Hepatocyte (in vitro differentiated cells): ENCODE results near the gene MVD. TPM values are rescaled to one million over a fixed set of nuclear protein-coding genes. Genes with fewer than 3 reads are reported as not detected.

Experiments used
- DNase-seq: peaks from one replicate; pipeline ENCODE4 v3.0.0-alpha.2; 2016; ENCODE audit warnings: low spot score
- H2AFZ ChIP-seq: fragments of 200-600 bp; sonication (generic); 2 replicates; pipeline ENCODE4 v1.6.0; 2016; ENCODE audit warnings: antibody characterized with exemption, mild to moderate bottlenecking
- H3K27ac ChIP-seq: fragments of 200-600 bp; sonication (generic); 2 replicates; pipeline ENCODE4 v1.5.1; 2016; ENCODE audit warnings: mild to moderate bottlenecking
- H3K27me3 ChIP-seq: fragments of 200-600 bp; sonication (generic); 2 replicates; pipeline ENCODE4 v1.6.1; 2016
- H3K36me3 ChIP-seq: fragments of 200-600 bp; sonication (generic); replicated peaks from 2 replicates; pipeline ENCODE4 v1.5.1; 2016; ENCODE audit warnings: low read depth; ENCODE audit not compliant: insufficient read depth
- H3K4me1 ChIP-seq: fragments of 200-600 bp; sonication (generic); 2 replicates; pipeline ENCODE4 v1.5.1; 2016; ENCODE audit warnings: mild to moderate bottlenecking, moderate library complexity; ENCODE audit not compliant: insufficient read depth
- H3K4me2 ChIP-seq: fragments of 200-600 bp; sonication (generic); 2 replicates; pipeline ENCODE4 v1.6.0; 2016
- H3K4me3 ChIP-seq: fragments of 200-600 bp; sonication (generic); 2 replicates; pipeline ENCODE4 v1.5.1; 2016; ENCODE audit warnings: mild to moderate bottlenecking
- H3K79me2 ChIP-seq: fragments of 200-600 bp; sonication (generic); 2 replicates; pipeline ENCODE4 v1.6.0; 2017; ENCODE audit warnings: mild to moderate bottlenecking
- H3K9me2 ChIP-seq: fragments of 200-600 bp; sonication (generic); replicated peaks from 2 replicates; pipeline ENCODE4 v1.6.0; 2017; ENCODE audit warnings: mild to moderate bottlenecking; ENCODE audit not compliant: insufficient read depth
- H3K9me3 ChIP-seq: fragments of 200-600 bp; sonication (generic); 2 replicates; pipeline ENCODE4 v1.5.1; 2016; ENCODE audit warnings: low read depth, mild to moderate bottlenecking
- H4K20me1 ChIP-seq: fragments of 200-600 bp; sonication (generic); 2 replicates; pipeline ENCODE4 v1.6.0; 2016; ENCODE audit warnings: mild to moderate bottlenecking; ENCODE audit not compliant: insufficient read depth, poor library complexity, severe bottlenecking
- EZH2 ChIP-seq: fragments of 200-600 bp; sonication (generic); IDR thresholded peaks from 2 replicates; pipeline ENCODE4 v1.6.1; 2016; ENCODE audit warnings: antibody characterized with exemption, mild to moderate bottlenecking, borderline replicate concordance
- EZH2phosphoT487 ChIP-seq: fragments of 200-600 bp; sonication (generic); IDR thresholded peaks from one replicate; pipeline ENCODE4 v1.6.1; 2018; ENCODE audit warnings: antibody characterized with exemption, mild to moderate bottlenecking, low read depth, moderate library complexity; ENCODE audit not compliant: unreplicated experiment, severe bottlenecking
- WGBS: methylation state at CpG from one replicate; pipeline ENCODE4 v1.1.6; 2016; ENCODE audit warnings: low lambda C conversion rate; ENCODE audit errors: missing lambda C conversion rate; 5-methylcytosine and 5-hydroxymethylcytosine counted together
- polyA plus RNA-seq: library from polyadenylated mRNA; unstranded; fragments of >200 nt; fragmentation: Nextera tagmentation; extraction: Ambion mirVana; gene quantifications from 2 replicates; pipeline ENCODE4 v1.2.1, GENCODE V29; 2016
- total RNA-seq: library from RNA; depleted of rRNA; stranded (reverse); fragments of >200 nt; gene quantifications from 2 replicates; pipeline ENCODE4 v1.2.3, GENCODE V29; 2014
- TF ChIP-seq, protein P1 (sequence below): fragments of 200-600 bp; sonication (generic); IDR thresholded peaks from 2 replicates; pipeline ENCODE4 v1.5.1; 2016; ENCODE audit warnings: antibody characterized with exemption, mild to moderate bottlenecking; ENCODE audit not compliant: poor library complexity

Gene MVD
- total and polyA plus RNA-seq, 2 experiments from 2014 or later: 71.9 to 152 TPM

DNA sequence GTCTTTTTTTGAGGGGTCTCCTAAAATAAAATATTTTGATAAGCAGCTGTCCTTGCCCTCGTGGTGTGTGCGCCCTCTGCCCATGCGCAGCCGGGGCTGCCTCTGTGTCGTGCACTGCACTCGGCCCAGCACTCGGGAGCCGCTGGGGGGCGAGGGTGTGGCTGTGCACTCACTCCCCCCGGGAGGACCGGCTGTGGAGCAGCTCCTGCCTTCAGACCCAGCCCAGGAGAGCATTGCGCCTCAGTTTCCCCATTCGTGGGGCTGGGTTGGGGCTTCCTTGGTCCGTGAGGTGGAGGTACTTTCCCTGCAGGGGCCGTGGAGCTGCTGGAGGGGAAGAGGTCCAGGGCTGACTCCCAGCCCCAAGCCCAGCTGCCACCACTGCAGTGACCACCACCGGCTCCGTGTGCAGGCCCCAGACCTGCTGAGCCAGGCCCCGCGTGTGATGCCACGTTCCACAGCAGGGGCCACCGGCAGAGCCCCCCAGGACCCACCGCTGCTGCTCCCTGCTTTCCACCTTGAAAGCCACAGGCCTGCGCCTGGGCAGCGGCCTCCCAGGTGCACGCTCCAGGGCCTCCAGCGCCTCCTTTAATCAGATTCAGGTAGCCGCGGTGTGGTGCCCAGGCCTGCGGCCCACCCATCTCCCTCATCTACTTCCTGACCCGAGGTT is 30.8 kb downstream of the MVD start:
- Histone ChIP-seq H3K27me3 (no peaks in the 10 kb centered on the region), H2AFZ (no peak overlapping the region), H3K9me3 (no peaks in the 10 kb centered on the region), H3K27ac (no peak overlapping the region), H3K9me2 (no peaks in the 10 kb centered on the region), H3K4me1 (peaks cover 9% of the 10 kb centered on the region), H4K20me1 (peaks cover 5% of the 10 kb centered on the region), H3K79me2 (no peaks in the 10 kb centered on the region), H3K36me3 (no peaks in the 10 kb centered on the region), H3K4me3 (no peak overlapping the region), H3K4me2 (no peak overlapping the region)
- WGBS: 95% methylated on average over 29 of the region's 30 CpGs
- TF ChIP-seq EZH2: no peak
- TF ChIP-seq, protein P1, sequence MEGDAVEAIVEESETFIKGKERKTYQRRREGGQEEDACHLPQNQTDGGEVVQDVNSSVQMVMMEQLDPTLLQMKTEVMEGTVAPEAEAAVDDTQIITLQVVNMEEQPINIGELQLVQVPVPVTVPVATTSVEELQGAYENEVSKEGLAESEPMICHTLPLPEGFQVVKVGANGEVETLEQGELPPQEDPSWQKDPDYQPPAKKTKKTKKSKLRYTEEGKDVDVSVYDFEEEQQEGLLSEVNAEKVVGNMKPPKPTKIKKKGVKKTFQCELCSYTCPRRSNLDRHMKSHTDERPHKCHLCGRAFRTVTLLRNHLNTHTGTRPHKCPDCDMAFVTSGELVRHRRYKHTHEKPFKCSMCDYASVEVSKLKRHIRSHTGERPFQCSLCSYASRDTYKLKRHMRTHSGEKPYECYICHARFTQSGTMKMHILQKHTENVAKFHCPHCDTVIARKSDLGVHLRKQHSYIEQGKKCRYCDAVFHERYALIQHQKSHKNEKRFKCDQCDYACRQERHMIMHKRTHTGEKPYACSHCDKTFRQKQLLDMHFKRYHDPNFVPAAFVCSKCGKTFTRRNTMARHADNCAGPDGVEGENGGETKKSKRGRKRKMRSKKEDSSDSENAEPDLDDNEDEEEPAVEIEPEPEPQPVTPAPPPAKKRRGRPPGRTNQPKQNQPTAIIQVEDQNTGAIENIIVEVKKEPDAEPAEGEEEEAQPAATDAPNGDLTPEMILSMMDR: no peak
- no peak for DNase-seq

GRCh38 chr16:88631384-88631783 is 31.5 kb downstream of the MVD start:
- no peaks in the 10 kb centered on the region for H3K36me3 ChIP-seq
- H4K20me1 ChIP-seq: peaks cover 5% of the 10 kb centered on the region
- TF ChIP-seq, protein P1: no peak
- TF ChIP-seq EZH2phosphoT487: no peak
- no peak for TF ChIP-seq EZH2
- H3K4me1 ChIP-seq: peaks cover 9% of the 10 kb centered on the region
- no peaks in the 10 kb centered on the region for H3K9me2 ChIP-seq
- no peak overlapping the region for H3K4me3 ChIP-seq
- no peaks in the 10 kb centered on the region for H3K79me2 ChIP-seq
- no peak for DNase-seq
- no peak overlapping the region for H3K27ac ChIP-seq
- no peak overlapping the region for H2AFZ ChIP-seq
- no peak overlapping the region for H3K4me2 ChIP-seq
- WGBS: 83% methylated on average over 16 of the region's 16 CpGs
- H3K9me3 ChIP-seq: no peaks in the 10 kb centered on the region
- H3K27me3 ChIP-seq: no peaks in the 10 kb centered on the region

DNA sequence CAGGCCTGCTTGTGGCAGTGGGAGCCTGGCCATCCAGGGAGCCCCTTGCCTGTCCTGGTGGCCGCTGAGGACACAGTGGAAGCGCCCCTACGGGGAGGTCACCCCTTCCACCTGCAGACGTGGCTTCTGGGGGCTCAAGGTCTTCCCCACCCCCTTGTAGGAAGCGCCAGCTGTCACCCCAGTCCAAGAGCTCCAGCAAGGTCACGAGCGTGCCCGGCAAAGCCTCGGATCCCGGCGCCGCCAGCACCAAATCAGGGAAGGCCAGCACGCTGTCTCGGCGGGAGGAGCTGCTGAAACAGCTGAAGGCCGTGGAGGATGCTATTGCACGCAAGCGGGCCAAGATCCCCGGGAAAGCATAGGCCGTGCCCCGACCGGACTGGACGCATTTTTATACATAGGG is 31.9 kb downstream of the MVD start:
- no peaks in the 10 kb centered on the region for H3K27me3 ChIP-seq
- peaks cover 5% of the 10 kb centered on the region for H4K20me1 ChIP-seq
- no peak overlapping the region for H3K4me3 ChIP-seq
- no peaks in the 10 kb centered on the region for H3K9me3 ChIP-seq
- no peak overlapping the region for H2AFZ ChIP-seq
- 97% methylated on average over 23 of the region's 23 CpGs for WGBS
- DNase-seq: no peak
- H3K4me2 ChIP-seq: no peak overlapping the region
- H3K27ac ChIP-seq: no peak overlapping the region
- TF ChIP-seq, protein P1: no peak
- no peak for TF ChIP-seq EZH2
- TF ChIP-seq EZH2phosphoT487: no peak
- H3K4me1 ChIP-seq: peaks cover 9% of the 10 kb centered on the region
- no peaks in the 10 kb centered on the region for H3K36me3 ChIP-seq
- H3K9me2 ChIP-seq: no peaks in the 10 kb centered on the region
- no peaks in the 10 kb centered on the region for H3K79me2 ChIP-seq
